HG02981 (cell line): ENCODE measurements around the gene FGGY.

Experiments
- ATAC-seq: cut with Tn5 transposase; IDR thresholded peaks from one replicate; pipeline ENCODE4 v1.9.1; 2021; ENCODE audit warnings: mild to moderate bottlenecking, moderate library complexity; ENCODE audit not compliant: unreplicated experiment

The FGGY gene

GRCh38 chr1:59314776-59315528, 18.1 kb downstream of the FGGY start:
- ATAC-seq = no peak

GRCh38 chr1:59315529-59316463, 18.9 kb downstream of the FGGY start:
- ATAC-seq = no peak

GRCh38 chr1:59316497-59317128, 19.7 kb downstream of the FGGY start:
- ATAC-seq = peak; percentile 63

- no peak for ATAC-seq
These were observed 20.4 kb downstream of the FGGY start for GRCh38 chr1:59317343-59317742.

- no peak for ATAC-seq
These were observed 20.9 kb downstream of the FGGY start for GRCh38 chr1:59317780-59318179.

- ATAC-seq = no peak
These were observed 21.5 kb downstream of the FGGY start for GRCh38 chr1:59318271-59318860.

GRCh38 chr1:59322394-59322793, 25.5 kb downstream of the FGGY start:
- ATAC-seq = no peak

GRCh38 chr1:59322814-59323213, 25.9 kb downstream of the FGGY start:
- ATAC-seq = no peak

GRCh38 chr1:59323879-59324278, 27.0 kb downstream of the FGGY start:
- ATAC-seq = no peak

GRCh38 chr1:59328353-59328752, 31.5 kb downstream of the FGGY start:
- no peak for ATAC-seq

- no peak for ATAC-seq
These were observed 32.6 kb downstream of the FGGY start for GRCh38 chr1:59329412-59330053.

- ATAC-seq = no peak
These were observed 35.1 kb downstream of the FGGY start for GRCh38 chr1:59331686-59332620.

- peak; percentile 78 for ATAC-seq
These were observed 36.1 kb downstream of the FGGY start for GRCh38 chr1:59332983-59333382.

- ATAC-seq = no peak
These were observed 36.9 kb downstream of the FGGY start for GRCh38 chr1:59333626-59334277.

- ATAC-seq = peak; percentile 77
These were observed 43.8 kb downstream of the FGGY start for GRCh38 chr1:59340411-59341307.

GRCh38 chr1:59342801-59343575, 46.1 kb downstream of the FGGY start:
- no peak for ATAC-seq

- no peak for ATAC-seq
These were observed 46.6 kb downstream of the FGGY start for GRCh38 chr1:59343576-59343840.

GRCh38 chr1:59345221-59345620, 48.3 kb downstream of the FGGY start:
- ATAC-seq = no peak
